Lower leg skin (tissue), 4 donors: Measurements from ENCODE around the gene RAD23B. TPM values are rescaled to one million over a fixed set of nuclear protein-coding genes. Genes with fewer than 3 reads are reported as not detected.

Experiments
- DNase-seq, 2 donors: peaks; one replicate each; pipeline ENCODE4 v3.0.0-alpha.2; 2019; ENCODE audit warnings: low spot score in 2 of 2
- H3K4me3 ChIP-seq: fragments of 200-600 bp; sonication (generic); 2 replicates; pipeline ENCODE4 v1.5.1; 2017; ENCODE audit warnings: mild to moderate bottlenecking, low read depth; ENCODE audit not compliant: poor library complexity, severe bottlenecking
- POLR2A ChIP-seq, 2 donors: fragments of 450-650 bp; IDR thresholded peaks; one replicate each; pipeline ENCODE4 v1.6.1; 2016 to 2017; ENCODE audit warnings: antibody characterized with exemption in 2 of 2, mild to moderate bottlenecking in 1 of 2, moderate library complexity in 1 of 2
- WGBS, 2 donors: methylation state at CpG; one replicate each; pipeline ENCODE4 v1.1.5; 2018; 5-methylcytosine and 5-hydroxymethylcytosine counted together
- intact Hi-C: fragments of 100-400 bp; cut with DNase I; formaldehyde crosslinking; loops from one replicate; pipeline ENCODE4 v1.15.0; 2023; ENCODE audit warnings: low total_unique reads
- total RNA-seq, 4 donors: library from RNA; depleted of rRNA; stranded (reverse); fragments of >200 nt; gene quantifications; one replicate each; pipeline ENCODE4 v1.1.0, GENCODE V29; 2016
- TF ChIP-seq, protein P1 (sequence below), 3 donors: fragments of 450-650 bp; IDR thresholded peaks; one replicate each; pipeline ENCODE4 v1.5.1; 2016; ENCODE audit warnings: antibody characterized with exemption in 3 of 3, mild to moderate bottlenecking in 3 of 3, moderate library complexity in 2 of 3

The RAD23B gene
- total RNA-seq, 4 donors from 2014 or later = 88.6 to 136 (median 114) TPM

DNA sequence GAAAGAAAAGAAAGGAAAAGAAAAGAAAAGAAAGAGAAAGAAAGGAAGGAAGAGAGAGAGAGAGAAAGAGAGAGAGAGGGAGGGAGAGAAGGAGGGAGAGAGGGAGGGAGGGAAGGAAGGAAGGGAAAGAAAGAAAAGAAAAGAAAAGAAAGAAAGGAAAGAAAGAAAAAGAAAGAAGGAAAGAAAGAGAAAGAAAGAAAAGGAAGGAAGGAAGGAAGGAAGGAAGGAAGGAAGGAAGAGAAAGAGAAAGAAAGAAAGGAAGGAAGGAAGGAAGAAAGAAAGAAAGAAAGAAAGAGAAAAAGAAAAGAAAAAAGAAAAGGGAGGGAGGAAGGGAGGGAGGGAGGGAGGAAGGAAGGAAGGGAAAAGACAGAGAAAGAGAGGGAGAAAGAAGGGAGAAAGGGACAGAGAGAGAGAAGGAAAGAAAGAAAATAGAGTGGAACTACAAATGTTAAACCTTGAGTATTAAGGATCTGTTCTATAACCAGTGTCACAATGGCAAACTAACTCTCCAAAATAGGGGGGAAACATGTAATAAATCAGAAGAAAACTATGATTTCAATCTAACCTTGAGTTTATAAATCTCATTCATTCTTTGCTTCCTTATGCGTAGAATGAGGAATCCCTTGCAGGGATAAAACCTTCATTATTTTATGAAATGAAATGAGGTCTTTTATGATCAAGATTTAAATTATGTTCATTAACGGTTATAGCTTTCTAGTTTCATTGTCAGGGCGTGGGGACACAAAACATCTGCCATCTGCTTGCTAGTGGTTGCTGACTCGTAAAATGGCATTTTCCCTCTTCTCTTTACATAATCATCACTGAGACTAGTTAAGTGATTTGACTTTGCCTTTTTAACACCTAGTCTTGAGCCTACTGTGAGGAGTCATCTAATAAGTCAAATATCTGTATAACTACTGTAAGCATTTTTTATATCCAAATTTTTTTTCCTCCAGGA lies 40.7 kb upstream of the RAD23B start:
- intact Hi-C loops = no loop called here
- TF ChIP-seq POLR2A (IDR thresholded peaks at IDR 0.05) = no peak
- TF ChIP-seq, protein P1, sequence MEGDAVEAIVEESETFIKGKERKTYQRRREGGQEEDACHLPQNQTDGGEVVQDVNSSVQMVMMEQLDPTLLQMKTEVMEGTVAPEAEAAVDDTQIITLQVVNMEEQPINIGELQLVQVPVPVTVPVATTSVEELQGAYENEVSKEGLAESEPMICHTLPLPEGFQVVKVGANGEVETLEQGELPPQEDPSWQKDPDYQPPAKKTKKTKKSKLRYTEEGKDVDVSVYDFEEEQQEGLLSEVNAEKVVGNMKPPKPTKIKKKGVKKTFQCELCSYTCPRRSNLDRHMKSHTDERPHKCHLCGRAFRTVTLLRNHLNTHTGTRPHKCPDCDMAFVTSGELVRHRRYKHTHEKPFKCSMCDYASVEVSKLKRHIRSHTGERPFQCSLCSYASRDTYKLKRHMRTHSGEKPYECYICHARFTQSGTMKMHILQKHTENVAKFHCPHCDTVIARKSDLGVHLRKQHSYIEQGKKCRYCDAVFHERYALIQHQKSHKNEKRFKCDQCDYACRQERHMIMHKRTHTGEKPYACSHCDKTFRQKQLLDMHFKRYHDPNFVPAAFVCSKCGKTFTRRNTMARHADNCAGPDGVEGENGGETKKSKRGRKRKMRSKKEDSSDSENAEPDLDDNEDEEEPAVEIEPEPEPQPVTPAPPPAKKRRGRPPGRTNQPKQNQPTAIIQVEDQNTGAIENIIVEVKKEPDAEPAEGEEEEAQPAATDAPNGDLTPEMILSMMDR (IDR thresholded peaks at IDR 0.05) = no peak
- WGBS, 2 donors = 62 to 66% methylated on average over 4 of the region's 4 CpGs
- no peak overlapping the region for H3K4me3 ChIP-seq
- DNase-seq = no peak

DNA sequence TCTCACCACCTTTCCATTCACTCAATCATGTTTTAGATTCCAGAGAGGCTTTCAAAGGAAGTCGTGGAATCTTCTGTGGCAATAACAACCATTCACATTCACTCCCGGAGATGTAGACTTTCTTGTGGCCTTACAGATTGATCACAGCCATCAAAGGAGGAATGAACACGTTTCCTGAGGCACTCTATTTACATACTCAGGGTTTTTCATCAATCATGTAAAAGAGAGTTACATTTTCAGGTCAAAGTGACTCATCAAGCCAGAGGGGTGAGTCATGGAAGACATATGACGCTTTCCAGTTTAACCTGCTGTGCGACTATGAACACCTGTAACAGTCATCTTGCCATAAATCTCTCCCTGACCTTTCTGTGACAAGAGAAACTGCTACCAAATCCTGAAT lies 39.3 kb upstream of the RAD23B start:
- 45 to 48% methylated on average over 5 of the region's 5 CpGs for WGBS, 2 donors
- TF ChIP-seq, protein P1 (IDR thresholded peaks at IDR 0.05) = no peak
- no peak for TF ChIP-seq POLR2A (IDR thresholded peaks at IDR 0.05)
- H3K4me3 ChIP-seq = no peak overlapping the region
- intact Hi-C loops = no loop called here
- peak in 1 of 2 donors; percentile 62 for DNase-seq

- no peak for TF ChIP-seq POLR2A (IDR thresholded peaks at IDR 0.05)
- TF ChIP-seq, protein P1 (IDR thresholded peaks at IDR 0.05) = no peak
- WGBS, 2 donors = 94 to 96% methylated on average over 5 of the region's 5 CpGs
Observed at GRCh38 chr9:107246259-107247254, 36.5 kb upstream of the RAD23B start.

GRCh38 chr9:107248714-107249113 lies 34.4 kb upstream of the RAD23B start:
- 51 to 68% methylated on average over 5 of the region's 5 CpGs for WGBS, 2 donors
- no peak for DNase-seq
- no peak overlapping the region for H3K4me3 ChIP-seq
- TF ChIP-seq, protein P1 (IDR thresholded peaks at IDR 0.05) = no peak
- no peak for TF ChIP-seq POLR2A (IDR thresholded peaks at IDR 0.05)
- intact Hi-C loops = no loop called here

More at GRCh38 chr9:107246259-107247254, 36.5 kb upstream of the RAD23B start:
- no peak overlapping the region for H3K4me3 ChIP-seq
- intact Hi-C loops = no loop called here
- no peak for DNase-seq

DNA sequence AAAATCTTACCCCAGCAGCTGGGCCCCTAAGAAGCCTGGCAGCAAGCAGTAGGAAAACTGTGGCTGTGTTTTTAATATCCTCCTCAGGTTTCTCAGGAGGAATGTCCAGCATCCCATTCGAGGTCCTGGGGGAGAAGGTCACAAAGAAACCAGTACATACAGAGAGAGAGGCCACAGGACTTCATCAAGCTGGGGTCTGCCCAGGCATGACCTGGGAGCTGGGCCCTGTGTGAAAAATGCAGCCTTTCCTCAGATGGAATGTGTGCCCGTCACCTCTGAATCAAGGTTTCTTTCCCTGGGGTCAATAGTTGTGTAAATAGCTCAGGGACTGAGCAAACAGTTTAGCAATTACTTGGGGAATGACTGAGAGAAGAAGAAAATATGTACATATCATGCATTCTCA lies 33.9 kb upstream of the RAD23B start:
- intact Hi-C loops = no loop called here
- TF ChIP-seq POLR2A (IDR thresholded peaks at IDR 0.05) = no peak
- TF ChIP-seq, protein P1 (IDR thresholded peaks at IDR 0.05) = no peak
- no peak overlapping the region for H3K4me3 ChIP-seq
- no peak for DNase-seq
- 50 to 55% methylated on average over 2 of the region's 2 CpGs for WGBS, 2 donors
